Stomach (tissue), 9 donors: Measurements from ENCODE around the gene CLDN9. TPM values are rescaled to one million over a fixed set of nuclear protein-coding genes. Genes with fewer than 3 reads are reported as not detected.

Experiments
- DNase-seq, 2 donors: peaks; one replicate each; pipeline versions ENCODE4 v3.0.0 to v3.0.0-alpha.2; 2013 to 2019
- H3K27ac ChIP-seq, 5 donors: fragments of 200-600 bp in 4 of 5; sonication (generic) in 4 of 5; one replicate each; pipeline ENCODE4 v1.5.1; 2013 to 2019; ENCODE audit warnings: mild to moderate bottlenecking in 1 of 5, moderate library complexity in 1 of 5
- H3K27me3 ChIP-seq, 3 donors: fragments of 200-600 bp; sonication (generic); one replicate each; pipeline ENCODE4 v1.5.1; 2017 to 2019; ENCODE audit warnings: mixed run types in 1 of 3
- H3K36me3 ChIP-seq, 4 donors: fragments of 200-600 bp; sonication (generic); 1 replicate in 3 of 4; 2 replicates in 1 of 4; pipeline ENCODE4 v1.5.1; 2016 to 2019
- H3K4me1 ChIP-seq, 4 donors: fragments of 200-600 bp; sonication (generic); one replicate each; pipeline ENCODE4 v1.5.1; 2016 to 2019
- H3K4me3 ChIP-seq, 4 donors: fragments of 200-600 bp; sonication (generic) in 3 of 4; one replicate each; pipeline ENCODE4 v1.5.1; 2016 to 2019; ENCODE audit warnings: mild to moderate bottlenecking in 1 of 4
- H3K9me3 ChIP-seq, 4 donors: fragments of 200-600 bp; sonication (generic); one replicate each; pipeline ENCODE4 v1.5.1; 2016 to 2019
- CTCF ChIP-seq, 7 experiments: fragments of 450-650 bp in 4 of 7; fragments of 200-600 bp in 3 of 7; sonication (generic) in 3 of 7; IDR thresholded peaks; one replicate each; pipeline ENCODE4 v1.5.1; 2016 to 2019; ENCODE audit warnings: antibody characterized with exemption in 7 of 7, control low read depth in 2 of 7, mild to moderate bottlenecking in 1 of 7
- EP300 ChIP-seq: sonication (generic); formaldehyde crosslinking; IDR thresholded peaks from one replicate; pipeline ENCODE4 v1.6.1; 2017; ENCODE audit warnings: antibody characterized with exemption
- POLR2A ChIP-seq, 4 donors: fragments of 450-650 bp; IDR thresholded peaks; one replicate each; pipeline ENCODE4 v1.6.1; 2016; ENCODE audit warnings: antibody characterized with exemption in 4 of 4, control low read depth in 2 of 4, mild to moderate bottlenecking in 1 of 4, moderate library complexity in 1 of 4
- POLR2AphosphoS5 ChIP-seq, 3 donors: sonication (generic); formaldehyde crosslinking; IDR thresholded peaks; one replicate each; pipeline ENCODE4 v1.6.1; 2016; ENCODE audit warnings: antibody characterized with exemption in 3 of 3
- WGBS, 5 donors: extraction: QIAGEN DNeasy Blood & Tissue Kit in 3 of 5; methylation state at CpG; one replicate each; pipeline versions ENCODE4 v1.1.5 to v1.1.7; 2013 to 2018; 5-methylcytosine and 5-hydroxymethylcytosine counted together
- intact Hi-C: fragments of 100-400 bp; cut with DNase I; formaldehyde crosslinking; loops from one replicate; pipeline ENCODE4 v1.15.1; 2023; ENCODE audit warnings: low total_unique reads
- polyA plus RNA-seq, 3 donors: library from polyadenylated mRNA; stranded (reverse); fragments of 200-250 nt; gene quantifications; one replicate each; pipeline ENCODE4 v1.2.3, GENCODE V29; 2013
- total RNA-seq, 5 donors: library from RNA; depleted of rRNA; stranded (reverse); fragments of >200 nt; gene quantifications; one replicate each; pipeline versions ENCODE4 v1.1.0 to v1.2.3, GENCODE V29; 2014 to 2016
- donor health status: healthy with polysubstance abuse.
- donor health status: Bipolar disorder and iron deficiency.
- donor health status: healthy.

The CLDN9 gene
- total and polyA plus RNA-seq, 8 donors, result 0.28 to 0.31 TPM; not detected in 6

GRCh38 chr16:2971985-2972784 is 40.5 kb upstream of the CLDN9 start:
- intact Hi-C loops, result no loop called here
- no peak overlapping the region for H3K4me3 ChIP-seq
- 70 to 86% (median 81%) methylated on average over 14 to 15 of the region's 15 CpGs for WGBS, 5 donors

GRCh38 chr16:2973093-2973492 is 39.6 kb upstream of the CLDN9 start:
- Histone ChIP-seq H3K36me3 (peaks cover 0 to 10% (median 0%) of the 10 kb centered on the region in 4 donors), H3K9me3 (no peaks in the 10 kb centered on the region), H3K27me3 (peaks cover 4 to 33% (median 6%) of the 10 kb centered on the region in 3 donors), H3K4me3 (no peak overlapping the region), H3K27ac (no peak overlapping the region), H3K4me1 (peaks cover 31 to 46% (median 40%) of the 10 kb centered on the region in 4 donors)
- DNase-seq, result no peak
- TF ChIP-seq CTCF (IDR thresholded peaks at IDR 0.05) (no peak), POLR2AphosphoS5 (IDR thresholded peaks at IDR 0.05) (no peak), POLR2A (IDR thresholded peaks at IDR 0.05) (no peak), EP300 (no peak)
- intact Hi-C loops, result no loop called here
- 77 to 91% (median 80%) methylated on average over 4 to 5 of the region's 5 CpGs for WGBS, 5 donors

More at GRCh38 chr16:2971985-2972784, 40.5 kb upstream of the CLDN9 start:
- DNase-seq, result no peak
- H3K27me3 ChIP-seq, result peaks cover 12 to 33% (median 15%) of the 10 kb centered on the region in 3 donors
- H3K4me1 ChIP-seq, result peaks cover 24 to 47% (median 43%) of the 10 kb centered on the region in 4 donors
- H3K9me3 ChIP-seq, result no peaks in the 10 kb centered on the region
- peaks cover 0 to 10% (median 0%) of the 10 kb centered on the region in 4 donors for H3K36me3 ChIP-seq
- TF ChIP-seq CTCF (IDR thresholded peaks at IDR 0.05) (no peak), POLR2AphosphoS5 (IDR thresholded peaks at IDR 0.05) (no peak), EP300 (no peak), POLR2A (IDR thresholded peaks at IDR 0.05) (no peak)
- H3K27ac ChIP-seq, result no peak overlapping the region

- no peak for DNase-seq
- WGBS, 5 donors, result 82 to 90% (median 88%) methylated on average over 7 to 17 of the region's 17 CpGs
- intact Hi-C loops, result no loop called here
- no peak overlapping the region for H3K27ac ChIP-seq
- no peak overlapping the region for H3K4me3 ChIP-seq
- H3K9me3 ChIP-seq, result no peaks in the 10 kb centered on the region
- peaks cover 0 to 27% (median 0%) of the 10 kb centered on the region in 3 donors for H3K27me3 ChIP-seq
- no peak for TF ChIP-seq POLR2AphosphoS5 (IDR thresholded peaks at IDR 0.05)
- TF ChIP-seq CTCF (IDR thresholded peaks at IDR 0.05), result no peak
- no peak for TF ChIP-seq POLR2A (IDR thresholded peaks at IDR 0.05)
- no peak for TF ChIP-seq EP300
- H3K36me3 ChIP-seq, result peaks cover 0 to 10% (median 0%) of the 10 kb centered on the region in 4 donors
- H3K4me1 ChIP-seq, result peaks cover 26 to 42% (median 34%) of the 10 kb centered on the region in 4 donors
Measured at GRCh38 chr16:2973605-2974318, 39.0 kb upstream of the CLDN9 start.

- H3K27me3 ChIP-seq, result peaks cover 0 to 24% (median under 1%) of the 10 kb centered on the region in 3 donors
- 86 to 95% (median 90%) methylated on average over 7 to 15 of the region's 15 CpGs for WGBS, 5 donors
- H3K36me3 ChIP-seq, result peaks cover 0 to 10% (median 0%) of the 10 kb centered on the region in 4 donors
- DNase-seq, result no peak
- peaks cover 25 to 43% (median 31%) of the 10 kb centered on the region in 4 donors for H3K4me1 ChIP-seq
- intact Hi-C loops, result no loop called here
- TF ChIP-seq POLR2AphosphoS5 (IDR thresholded peaks at IDR 0.05), result no peak
- TF ChIP-seq EP300, result no peak
- TF ChIP-seq CTCF (IDR thresholded peaks at IDR 0.05), result no peak
- TF ChIP-seq POLR2A (IDR thresholded peaks at IDR 0.05), result no peak
- H3K27ac ChIP-seq, result no peak overlapping the region
- no peaks in the 10 kb centered on the region for H3K9me3 ChIP-seq
- no peak overlapping the region for H3K4me3 ChIP-seq
Measured at GRCh38 chr16:2974319-2975056, 38.2 kb upstream of the CLDN9 start.
